HG02943 (cell line): Measurements from ENCODE around the gene MAN2C1.
"Not testable (repeated sequence)": the region's sequence is repeated elsewhere in the genome, so short reads cannot be mapped to it uniquely, and the experiment has no call there.

Experiments
- ATAC-seq: cut with Tn5 transposase; IDR thresholded peaks from one replicate; pipeline ENCODE4 v1.9.1; 2021; ENCODE audit warnings: mild to moderate bottlenecking, low read depth, moderate library complexity; ENCODE audit not compliant: unreplicated experiment

The MAN2C1 gene

DNA sequence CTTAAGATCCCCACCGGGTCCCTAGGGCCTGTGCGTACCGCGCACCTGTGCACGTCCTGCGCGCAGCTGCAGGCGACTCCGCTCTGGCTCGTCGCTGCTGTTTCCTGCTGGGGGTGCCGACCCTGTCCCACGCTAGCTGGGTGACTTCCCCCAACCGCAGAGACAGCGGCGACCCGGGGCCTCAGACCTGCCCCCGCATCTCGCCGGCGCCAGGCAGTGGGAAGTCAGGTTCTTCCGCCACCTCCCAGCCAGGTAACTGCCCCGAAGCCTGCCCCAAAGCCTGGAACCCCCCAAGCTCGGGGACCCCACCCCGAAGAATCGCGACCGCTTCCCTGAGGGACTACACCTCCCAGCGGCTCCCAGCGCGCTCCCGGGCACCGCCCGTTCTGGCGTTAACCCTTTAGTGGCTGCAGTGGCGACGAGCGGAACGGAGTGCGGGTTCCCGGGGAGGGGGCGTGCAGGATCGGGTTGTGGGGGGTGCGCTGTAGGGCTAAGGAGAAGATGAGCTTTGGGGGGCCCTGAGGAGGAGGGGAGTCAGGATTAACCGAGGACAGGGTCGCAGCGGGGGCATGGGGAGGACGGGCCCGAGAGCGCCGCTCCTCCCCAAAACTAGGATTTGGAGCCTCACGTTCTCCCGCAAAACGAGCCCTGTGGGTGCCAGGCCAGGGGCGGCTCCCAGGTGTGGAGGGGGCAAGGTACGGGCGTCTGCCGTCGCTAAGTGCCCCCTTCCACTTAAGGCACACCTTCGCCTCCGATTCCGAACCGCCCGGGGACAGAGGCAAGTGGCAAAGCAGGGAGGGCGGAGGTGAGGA, 21.0 kb downstream of the MAN2C1 start:
- ATAC-seq: no peak

DNA sequence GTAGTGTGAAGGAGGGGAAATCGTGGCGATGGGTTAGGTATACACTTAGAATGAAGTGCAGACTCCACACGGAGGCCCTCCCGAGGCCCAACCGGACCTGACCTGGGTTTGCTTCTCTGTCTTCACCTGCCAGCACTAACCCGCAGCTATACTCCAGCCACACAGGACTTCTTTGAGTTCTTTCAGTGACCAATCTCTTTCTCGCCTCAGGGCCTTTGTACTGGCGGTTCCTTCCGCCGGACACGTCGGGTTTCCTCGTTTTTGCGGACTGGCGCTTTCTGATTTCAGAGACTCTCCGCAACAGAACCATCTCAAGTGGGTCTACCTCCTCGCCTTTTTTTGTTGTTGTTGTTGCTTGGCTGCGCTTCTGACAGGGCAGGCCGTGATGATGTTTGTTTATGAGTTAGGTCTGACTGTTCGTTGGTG, 21.6 kb downstream of the MAN2C1 start, which contains the start of gene NEIL1:
NEIL1 (plus strand) TSS at position 244 of the 426 bp plus-strand sequence. CDS start 1,867 bp downstream, outside the sequence.
- ATAC-seq: no peak

DNA sequence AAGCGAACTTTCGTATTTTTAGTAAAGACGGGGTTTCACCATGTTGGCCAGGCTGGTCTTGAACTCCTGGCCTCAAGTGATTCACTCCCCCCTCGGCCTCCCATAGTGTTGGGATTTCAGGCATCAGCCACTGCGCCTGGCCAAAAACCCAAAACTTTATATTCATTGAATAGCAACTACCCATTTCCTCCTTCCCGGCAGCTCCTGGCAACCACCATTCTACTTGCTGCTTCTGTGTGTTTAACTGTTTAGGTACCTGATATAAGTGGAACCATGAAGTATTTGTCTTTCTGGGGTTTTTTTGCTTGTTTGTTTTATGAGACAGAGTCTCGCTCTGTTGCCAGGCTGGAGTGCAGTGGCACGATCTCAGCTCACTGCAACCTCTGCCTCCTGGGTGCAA, 24.5 kb downstream of the MAN2C1 start:
- ATAC-seq: not testable (repeated sequence)

DNA sequence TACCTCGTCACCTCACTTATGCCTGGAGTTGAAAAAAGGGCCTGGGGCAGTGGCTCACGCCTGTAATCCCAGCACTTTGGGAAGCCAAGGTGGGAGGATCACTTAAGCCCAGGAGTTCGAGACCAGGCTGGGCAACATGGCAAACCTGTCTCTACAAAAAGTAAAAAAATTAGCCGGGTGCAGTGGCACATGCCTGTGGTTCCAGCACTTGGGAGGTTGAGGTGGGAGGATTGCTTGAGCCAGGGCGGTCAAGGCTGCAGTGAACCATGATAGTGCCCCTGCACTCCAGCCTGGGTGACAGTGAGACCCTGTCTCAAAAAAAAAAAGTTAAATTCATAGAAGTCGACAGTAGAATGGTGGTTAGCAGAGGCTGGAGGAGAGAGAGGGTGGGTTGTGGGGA, 26.2 kb downstream of the MAN2C1 start:
- no peak for ATAC-seq

DNA sequence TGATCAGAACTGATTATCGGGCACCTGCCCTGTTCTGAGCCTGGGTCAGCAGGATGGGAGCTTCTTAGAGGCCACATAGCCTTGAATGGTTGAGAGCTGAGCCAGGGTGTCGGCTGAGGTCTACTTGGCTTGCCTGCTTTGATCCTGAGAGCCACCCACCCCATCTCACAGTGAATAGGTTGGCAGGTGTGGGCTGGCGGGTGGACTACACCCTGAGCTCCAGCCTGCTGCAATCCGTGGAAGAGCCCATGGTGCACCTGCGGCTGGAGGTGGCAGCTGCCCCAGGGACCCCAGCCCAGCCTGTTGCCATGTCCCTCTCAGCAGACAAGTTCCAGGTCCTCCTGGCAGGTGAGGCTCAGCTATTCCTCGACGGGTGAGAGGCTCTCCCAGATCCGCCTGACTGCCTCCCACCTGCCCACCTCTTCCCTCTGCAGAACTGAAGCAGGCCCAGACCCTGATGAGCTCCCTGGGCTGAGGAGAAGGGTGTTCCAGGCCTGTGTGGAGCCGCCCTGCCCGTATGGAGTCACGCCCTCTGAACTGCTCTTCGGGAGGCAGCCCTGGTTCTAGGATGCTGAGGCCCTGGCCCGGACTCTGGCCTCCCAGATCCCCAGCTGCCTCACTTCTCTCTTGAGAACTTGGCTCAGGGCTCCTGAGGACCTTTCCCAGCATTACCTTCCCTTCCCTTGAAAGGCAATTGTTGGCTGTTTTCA, 28.7 kb downstream of the MAN2C1 start:
- ATAC-seq: no peak

DNA sequence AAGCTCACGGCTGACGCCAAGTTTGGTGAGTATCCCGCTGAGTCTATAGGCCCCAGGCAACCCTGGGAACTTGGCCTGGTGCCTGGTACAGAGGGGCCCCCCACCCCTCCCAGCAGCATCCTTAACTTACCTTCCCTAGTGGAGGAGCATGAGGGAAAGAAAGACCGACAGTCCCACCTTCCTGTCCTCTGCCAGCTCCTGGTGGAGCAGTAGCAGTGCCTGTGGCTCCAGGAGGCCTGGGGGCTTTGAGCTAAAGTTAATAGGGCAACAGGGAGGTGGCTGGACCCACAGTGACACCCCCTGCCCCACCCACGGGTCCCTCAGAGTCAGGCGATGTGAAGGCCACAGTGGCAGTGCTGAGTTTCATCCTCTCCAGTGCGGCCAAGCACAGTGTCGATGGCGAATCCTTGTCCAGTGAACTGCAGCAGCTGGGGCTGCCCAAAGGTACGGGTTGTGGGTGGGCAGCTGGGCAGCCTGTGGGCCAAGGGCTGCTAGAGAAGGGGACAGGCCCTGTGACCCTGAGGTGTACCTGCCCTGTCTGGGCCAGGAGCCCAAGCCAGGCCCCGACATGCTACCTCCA, 29.7 kb downstream of the MAN2C1 start:
- ATAC-seq: no peak

DNA sequence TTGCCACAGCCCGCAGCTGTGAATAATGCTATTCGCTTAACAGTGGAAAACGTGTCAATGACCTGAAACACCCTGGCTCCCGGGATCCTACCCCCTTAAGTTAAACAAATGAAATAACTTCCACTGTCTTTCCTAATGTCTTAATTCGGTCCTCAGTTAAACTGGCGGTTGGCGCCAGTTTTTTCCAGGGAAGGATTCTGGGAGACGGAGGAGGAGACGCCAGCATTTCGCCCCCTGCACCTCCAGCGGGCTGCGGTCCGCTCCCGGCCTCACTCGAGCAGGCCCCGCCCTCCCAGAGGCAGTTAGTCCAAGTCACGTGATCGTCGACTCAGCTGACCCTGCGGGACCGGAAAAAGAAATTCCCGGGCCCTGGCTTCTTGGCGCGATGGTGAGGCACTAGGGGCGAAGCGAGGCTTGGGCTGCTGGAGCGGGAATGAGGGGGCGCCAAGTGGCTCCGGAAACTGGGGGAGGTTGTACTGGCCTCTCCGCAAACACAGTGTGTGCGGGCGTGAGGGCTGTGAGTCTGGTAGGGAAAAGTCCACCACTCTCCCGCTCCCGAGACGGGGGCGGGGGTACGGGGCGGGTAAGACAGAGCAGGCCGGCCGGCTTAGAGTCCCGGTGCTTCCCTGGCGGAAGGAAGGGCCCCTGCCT, 32.6 kb downstream of the MAN2C1 start, which contains the start of gene COMMD4:
COMMD4 (plus strand) TSS at position 359 of the 651 bp plus-strand sequence; CDS start at position 386, 27 bp downstream.
- ATAC-seq: no peak

DNA sequence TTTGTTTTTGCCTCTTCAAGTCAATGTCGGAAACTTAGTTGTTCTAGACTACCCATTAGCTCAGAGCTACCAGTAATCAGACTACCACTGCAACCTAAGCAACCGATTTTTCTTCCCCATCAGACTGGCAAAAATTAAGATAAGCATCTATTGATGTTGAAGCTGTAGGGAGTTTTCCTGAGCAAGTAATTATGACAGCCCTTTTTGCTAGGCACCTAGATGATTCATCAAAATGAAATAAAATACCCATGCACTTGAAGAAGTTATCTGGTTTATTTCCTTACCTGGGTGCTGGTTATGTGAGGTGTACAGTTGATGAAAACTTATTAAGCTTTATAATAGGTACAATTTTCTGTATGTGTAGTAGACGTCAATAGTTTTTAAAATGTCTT, 33.1 kb downstream of the MAN2C1 start:
- ATAC-seq: no peak

DNA sequence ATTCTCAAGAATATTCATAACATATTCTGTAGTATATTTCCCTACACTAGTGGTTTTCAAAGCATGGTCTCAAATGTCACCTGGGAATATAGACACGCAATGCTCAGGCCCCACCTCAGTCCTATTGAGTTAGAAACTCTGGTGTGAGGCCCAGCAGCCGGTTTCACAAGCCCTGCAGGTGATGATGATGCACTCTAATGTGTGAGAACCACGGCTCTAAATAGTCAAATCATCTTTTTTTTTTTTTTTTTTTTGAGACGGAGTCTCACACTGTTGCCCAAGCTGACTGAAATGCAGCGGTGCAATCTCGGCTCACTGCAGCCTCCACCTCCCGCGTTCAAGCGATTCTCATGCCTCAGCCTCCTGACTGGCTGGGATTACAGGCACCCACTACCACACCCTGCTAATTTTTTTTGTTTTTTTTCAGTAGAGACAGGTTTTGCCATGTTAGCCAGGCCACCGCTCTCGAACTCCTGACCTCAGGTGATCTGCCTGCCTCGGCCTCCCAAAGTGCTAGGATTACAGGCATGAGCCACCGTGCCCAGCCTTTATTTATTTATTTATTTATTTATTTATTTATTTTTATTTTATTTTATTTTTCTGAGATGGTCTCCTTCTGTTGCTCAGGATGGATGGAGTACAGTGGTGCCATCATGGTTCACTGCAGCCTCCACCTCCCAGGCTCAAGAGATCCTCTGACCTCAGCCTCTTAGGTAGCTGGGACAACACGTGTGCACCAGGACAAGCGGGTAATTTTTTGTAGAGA, 34.6 kb downstream of the MAN2C1 start:
- ATAC-seq: not testable (repeated sequence)

DNA sequence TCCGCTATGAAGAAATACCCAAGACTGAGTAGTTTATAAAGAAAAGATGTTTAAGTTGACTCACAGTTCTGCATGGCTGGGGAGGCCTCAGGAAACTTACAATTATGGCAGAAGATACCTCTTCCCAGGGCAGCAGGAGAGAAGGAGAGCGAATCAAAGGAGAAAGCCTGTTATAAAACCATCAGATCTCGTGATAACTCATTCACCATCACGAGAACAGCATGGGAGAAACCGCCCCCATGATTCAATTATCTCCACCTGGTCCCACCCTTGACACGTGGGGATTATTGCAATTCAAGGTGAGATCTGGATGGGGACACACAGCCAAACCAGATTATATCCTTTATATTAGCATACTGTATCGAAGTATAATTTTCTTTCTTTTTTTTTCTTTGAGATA, 36.3 kb downstream of the MAN2C1 start:
- not testable (repeated sequence) for ATAC-seq

DNA sequence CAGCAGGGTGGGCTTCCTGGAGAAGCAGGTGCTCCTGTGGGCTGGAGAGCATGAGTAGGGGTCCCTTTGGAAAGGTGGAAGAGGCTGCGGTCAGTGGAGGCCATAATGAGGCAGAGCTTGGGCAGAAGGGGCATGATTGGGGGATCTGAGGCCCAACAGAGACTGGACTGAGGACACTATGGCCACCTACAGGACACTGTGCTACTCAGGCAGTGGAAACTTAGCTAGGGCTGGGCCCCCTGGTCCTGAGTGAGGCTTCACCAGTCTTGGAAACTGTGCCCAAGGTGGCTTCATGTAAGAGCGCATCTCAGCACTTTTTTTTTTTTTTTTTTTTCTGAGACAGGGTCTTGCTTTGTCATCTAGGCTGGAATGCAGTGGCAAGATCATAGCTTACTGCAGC, 38.8 kb downstream of the MAN2C1 start:
- no peak for ATAC-seq

DNA sequence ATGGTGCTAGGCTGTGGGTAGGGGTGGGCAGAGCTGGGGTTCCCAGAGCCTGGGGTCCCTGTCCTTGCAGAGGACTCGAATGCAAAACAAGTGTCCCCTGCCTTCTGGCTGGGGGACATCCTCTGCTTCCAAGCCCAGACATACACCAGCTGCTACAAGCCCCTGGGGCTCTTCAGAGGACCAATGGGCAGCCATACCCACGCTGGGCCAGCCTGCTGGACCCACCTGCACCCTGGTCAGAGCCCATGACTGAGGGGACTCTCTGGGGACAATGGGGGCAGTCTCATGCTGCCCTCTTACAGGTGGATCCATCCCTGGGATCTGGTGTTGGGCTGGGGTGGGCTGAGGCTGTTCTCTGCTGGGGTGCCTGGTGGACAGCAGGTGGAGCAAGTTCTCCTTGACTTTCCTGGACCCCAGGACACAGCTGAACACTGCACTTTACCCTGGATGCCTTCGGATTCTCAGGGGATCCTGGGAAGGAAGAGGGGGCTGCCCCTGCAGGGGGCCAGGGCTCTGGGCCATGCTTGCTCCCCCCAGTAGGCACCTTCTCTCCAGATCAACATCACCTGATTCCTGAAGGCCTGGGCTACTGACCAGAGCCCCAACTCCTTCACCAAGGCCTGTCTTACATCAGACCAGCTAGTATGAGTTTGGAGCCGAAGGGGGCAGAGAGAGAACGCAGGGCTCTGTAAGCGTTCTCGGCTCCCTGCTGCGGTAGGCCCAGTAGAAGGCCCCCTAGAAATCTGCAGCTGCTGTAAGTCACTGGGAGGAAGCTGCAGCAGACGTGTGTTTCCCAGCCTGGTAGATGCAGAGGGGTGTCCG, 39.7 kb downstream of the MAN2C1 start:
- ATAC-seq: no peak

DNA sequence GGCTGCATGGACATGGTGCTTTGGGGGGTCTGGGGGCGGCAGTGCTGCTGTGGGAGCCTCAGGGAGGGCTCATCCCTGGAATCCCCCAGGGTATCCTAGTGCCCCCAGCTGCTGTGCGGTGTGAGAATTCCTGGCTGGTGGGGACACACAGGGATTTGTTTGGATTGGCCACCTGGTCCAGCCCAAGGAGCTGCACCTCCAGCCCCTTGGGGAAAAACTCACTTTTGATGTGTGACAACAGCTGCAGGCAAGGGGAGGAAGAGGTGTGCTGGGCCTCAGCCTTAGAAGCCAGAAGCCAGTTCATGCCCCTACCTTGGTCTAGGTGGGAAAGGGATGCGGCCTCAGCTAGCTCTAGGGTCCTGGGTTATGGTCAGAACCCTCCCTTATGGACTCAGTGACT, 40.9 kb downstream of the MAN2C1 start:
- ATAC-seq: no peak

DNA sequence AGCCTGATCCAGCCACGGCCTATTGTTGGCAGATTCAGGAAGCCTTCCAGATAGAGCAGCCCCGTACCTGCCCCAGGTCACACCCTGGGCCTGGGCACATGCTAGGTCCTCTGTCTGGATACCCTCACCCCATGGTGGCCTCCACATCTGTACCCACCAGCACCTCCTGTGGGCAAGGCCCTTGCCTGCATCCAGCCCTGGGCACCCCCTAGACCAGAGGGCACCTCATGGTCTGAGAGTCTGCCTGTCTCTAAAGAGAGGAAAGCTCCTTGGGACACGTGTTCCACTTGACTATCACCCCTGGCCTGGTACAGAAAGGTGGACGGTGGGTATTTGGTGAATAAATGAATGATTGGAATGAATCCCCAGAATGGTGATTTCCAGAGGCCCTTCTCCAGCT, 41.4 kb downstream of the MAN2C1 start:
- ATAC-seq: no peak

DNA sequence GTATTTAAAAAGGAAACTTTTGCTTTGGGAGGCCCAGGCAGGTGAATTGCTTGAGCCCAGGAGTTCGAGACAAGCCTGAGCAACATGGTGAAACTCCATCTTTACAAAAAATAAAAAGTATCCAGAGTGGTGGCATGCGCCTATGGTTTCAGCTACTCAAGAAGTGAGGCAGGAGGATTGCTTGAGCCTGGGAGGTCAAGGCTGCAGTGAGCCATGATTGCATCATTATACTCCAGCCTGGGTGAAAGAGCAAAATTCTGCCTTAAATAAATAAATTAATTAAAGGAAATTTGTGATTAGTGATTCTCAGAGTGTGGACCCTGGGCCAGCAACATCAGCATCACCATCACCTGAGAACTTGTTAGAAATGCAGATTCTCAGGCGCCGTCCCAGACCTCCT, 42.5 kb downstream of the MAN2C1 start:
- ATAC-seq: no peak

DNA sequence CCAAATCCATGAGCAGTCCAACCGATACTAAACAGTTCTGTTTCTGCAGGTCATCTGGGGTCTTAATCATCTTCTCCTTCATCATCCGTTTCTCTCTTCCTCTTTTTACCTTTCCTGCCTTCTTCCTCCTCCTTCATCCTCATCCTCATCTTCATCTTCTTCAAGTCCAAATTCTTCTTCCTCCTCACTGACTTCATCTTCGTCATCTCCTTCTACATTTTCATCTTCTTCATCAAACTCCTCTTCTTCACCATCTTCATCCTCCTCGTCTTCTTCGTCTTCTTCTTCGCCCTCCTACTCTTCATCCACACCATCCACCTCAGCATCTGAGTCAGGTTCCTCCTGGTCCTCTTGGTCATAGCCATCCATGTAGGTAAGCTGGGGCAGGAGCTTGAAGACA, 46.7 kb downstream of the MAN2C1 start:
- ATAC-seq: no peak

DNA sequence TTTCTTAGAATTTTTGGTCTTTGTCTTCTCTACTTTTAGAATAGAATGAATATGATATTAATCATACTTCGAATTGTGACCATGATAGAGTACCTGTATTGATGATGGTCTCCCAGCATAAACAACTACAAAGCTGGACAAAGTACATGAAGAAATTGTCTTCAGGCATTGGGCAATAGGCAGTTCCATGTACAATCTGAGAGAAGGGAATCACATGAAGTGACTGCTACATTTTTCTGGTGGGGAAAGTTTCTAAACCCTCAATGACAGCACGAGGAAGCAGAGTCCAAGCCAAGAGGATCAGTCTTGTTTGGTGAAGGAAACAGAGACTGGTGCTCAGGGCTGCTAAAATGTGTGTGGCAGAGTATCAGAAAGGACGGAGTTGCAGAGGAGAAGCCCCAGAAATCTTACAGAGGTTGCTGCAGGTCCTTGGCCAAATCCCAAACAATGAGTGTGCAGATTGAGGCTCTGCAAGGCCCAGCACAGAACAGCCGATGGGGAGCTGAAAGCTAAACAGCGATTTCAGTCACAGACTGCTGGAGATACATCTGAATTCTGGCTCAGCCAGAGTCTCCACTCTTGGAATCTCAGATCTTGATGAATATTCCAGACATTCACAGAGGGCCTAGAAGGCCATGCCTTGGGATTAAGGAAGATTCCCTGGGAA, 49.0 kb downstream of the MAN2C1 start:
- not testable (repeated sequence) for ATAC-seq

DNA sequence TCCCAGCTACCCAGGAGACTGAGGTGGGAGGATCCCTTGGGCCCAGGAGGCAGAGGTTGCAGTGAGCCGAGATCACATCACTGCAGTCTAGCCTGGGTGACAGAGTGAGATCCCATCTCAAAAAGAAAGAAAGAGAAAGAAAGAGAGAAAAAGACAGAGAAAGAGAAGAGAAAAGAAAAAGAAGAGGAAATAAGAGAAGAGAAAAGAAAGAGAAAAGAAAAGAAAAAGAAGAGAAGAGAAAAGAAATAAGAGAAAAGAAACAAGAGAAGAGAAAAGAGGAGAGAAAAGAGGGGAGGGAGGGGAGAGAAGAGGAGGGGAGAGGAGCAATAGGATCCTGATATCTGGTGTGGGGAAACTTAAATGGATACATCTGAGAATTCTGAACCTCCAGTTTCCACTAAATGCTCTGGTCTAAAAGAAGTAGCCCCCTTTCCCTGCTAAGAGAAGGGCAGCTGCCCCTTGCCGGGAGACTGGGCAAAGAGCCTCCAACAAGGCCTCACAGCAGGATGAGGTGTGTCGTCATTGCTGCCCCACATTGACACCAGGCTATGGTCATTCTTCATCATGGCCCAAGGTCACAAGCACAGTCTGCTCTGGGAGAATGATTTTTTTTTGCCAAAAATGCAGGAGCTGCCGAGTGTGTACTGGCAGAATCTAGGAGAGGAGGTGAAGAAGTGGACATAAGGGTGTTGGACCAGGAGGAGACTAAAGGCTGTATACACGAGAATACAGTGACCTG, 53.7 kb downstream of the MAN2C1 start:
- ATAC-seq: no peak
